Left ventricle myocardium inferior (tissue), 1 donor: ENCODE data around the gene CMC1. TPM values are rescaled to one million over a fixed set of nuclear protein-coding genes. Genes with fewer than 3 reads are reported as not detected.

Experiments
- DNase-seq: peaks from one replicate; pipeline ENCODE4 v3.0.0-alpha.2; 2020
- H3K27ac ChIP-seq: fragments of 200-600 bp; replicated peaks from 2 replicates; pipeline ENCODE4 v1.8.0; 2021
- H3K27me3 ChIP-seq: fragments of 200-600 bp; 2 replicates; pipeline ENCODE4 v1.8.0; 2021; ENCODE audit warnings: low read depth
- H3K36me3 ChIP-seq: fragments of 200-600 bp; 2 replicates; pipeline ENCODE4 v1.8.0; 2021
- H3K4me1 ChIP-seq: fragments of 200-600 bp; 2 replicates; pipeline ENCODE4 v1.8.0; 2021
- H3K4me3 ChIP-seq: fragments of 200-600 bp; 2 replicates; pipeline ENCODE4 v1.8.0; 2021; ENCODE audit warnings: mild to moderate bottlenecking, moderate library complexity
- H3K9me3 ChIP-seq: fragments of 200-600 bp; replicated peaks from 2 replicates; pipeline ENCODE4 v1.8.0; 2021
- CTCF ChIP-seq: fragments of 200-600 bp; IDR thresholded peaks from 2 replicates; pipeline ENCODE4 v1.8.0; 2021; ENCODE audit warnings: antibody characterized with exemption, mild to moderate bottlenecking, borderline replicate concordance
- intact Hi-C: fragments of 100-400 bp; cut with micrococcal nuclease; formaldehyde crosslinking; loops from one replicate; pipeline ENCODE4 v1.11.0; 2022
- total RNA-seq: library from RNA; stranded (reverse); fragmentation: NEBNext Ultra II Directional; extraction: Animal tissue kit (Norgen Biotek cat#: 25700); gene quantifications from one replicate; pipeline ENCODE4 v1.2.1, GENCODE V29; 2021
- donor health status: DM: no; HTN: yes; CAD: no; lungs with severe emphysema.

The CMC1 gene
- total RNA-seq, 1 donor from 2014 or later = 41.0 TPM

GRCh38 chr3:28207000-28207733, 34.3 kb upstream of the CMC1 start:
- Histone ChIP-seq H3K4me1 (no peaks in the 10 kb centered on the region), H3K36me3 (no peaks in the 10 kb centered on the region), H3K4me3 (no peak overlapping the region), H3K27me3 (no peaks in the 10 kb centered on the region), H3K27ac (no peak overlapping the region), H3K9me3 (no peaks in the 10 kb centered on the region)
- DNase-seq = no peak
- intact Hi-C loops = no loop called here
- TF ChIP-seq CTCF = no peak

GRCh38 chr3:28210968-28211713, 30.3 kb upstream of the CMC1 start:
- Histone ChIP-seq H3K9me3 (peaks cover 37% of the 10 kb centered on the region), H3K4me1 (no peaks in the 10 kb centered on the region), H3K36me3 (no peaks in the 10 kb centered on the region), H3K4me3 (no peak overlapping the region), H3K27ac (no peak overlapping the region), H3K27me3 (no peaks in the 10 kb centered on the region)
- no peak for DNase-seq
- intact Hi-C loops = no loop called here
- no peak for TF ChIP-seq CTCF

- no peaks in the 10 kb centered on the region for H3K36me3 ChIP-seq
- no peak overlapping the region for H3K4me3 ChIP-seq
- no peak overlapping the region for H3K27ac ChIP-seq
- H3K4me1 ChIP-seq = no peaks in the 10 kb centered on the region
- no peak for DNase-seq
- TF ChIP-seq CTCF = no peak
- no peaks in the 10 kb centered on the region for H3K27me3 ChIP-seq
- intact Hi-C loops = no loop called here
- peaks cover 42% of the 10 kb centered on the region for H3K9me3 ChIP-seq
Measured at GRCh38 chr3:28212681-28213080, 28.7 kb upstream of the CMC1 start.

GRCh38 chr3:28215407-28215806, 26.0 kb upstream of the CMC1 start:
- Histone ChIP-seq H3K9me3 (peaks cover 42% of the 10 kb centered on the region), H3K4me1 (no peaks in the 10 kb centered on the region), H3K27ac (no peak overlapping the region), H3K27me3 (no peaks in the 10 kb centered on the region), H3K36me3 (no peaks in the 10 kb centered on the region), H3K4me3 (no peak overlapping the region)
- no peak for DNase-seq
- intact Hi-C loops = no loop called here
- no peak for TF ChIP-seq CTCF

GRCh38 chr3:28218071-28218916, 23.1 kb upstream of the CMC1 start:
- no peak for DNase-seq
- Histone ChIP-seq H3K9me3 (peaks cover 34% of the 10 kb centered on the region), H3K27ac (no peak overlapping the region), H3K4me3 (no peak overlapping the region), H3K4me1 (no peaks in the 10 kb centered on the region), H3K27me3 (no peaks in the 10 kb centered on the region), H3K36me3 (no peaks in the 10 kb centered on the region)
- intact Hi-C loops = no loop called here
- no peak for TF ChIP-seq CTCF
